HepG2 (cell line): ENCODE results near the gene SP1. TPM values are rescaled to one million over a fixed set of nuclear protein-coding genes. Genes with fewer than 3 reads are reported as not detected.

Experiments used
- ATF3 ChIP-seq: sonication (generic); formaldehyde crosslinking; IDR thresholded peaks from 2 replicates; pipeline ENCODE4 v1.4.0; 2020; ENCODE audit warnings: missing genetic modification reagents
- ATRX ChIP-seq: sonication (generic); formaldehyde crosslinking; IDR thresholded peaks from 2 replicates; pipeline ENCODE4 v1.4.0; 2020; ENCODE audit warnings: missing genetic modification reagents, borderline replicate concordance
- CSRNP1 ChIP-seq: sonication (generic); formaldehyde crosslinking; IDR thresholded peaks from 2 replicates; pipeline ENCODE4 v1.8.1; 2023; ENCODE audit warnings: mild to moderate bottlenecking, missing genetic modification reagents
- DMTF1 ChIP-seq: sonication (generic); formaldehyde crosslinking; IDR thresholded peaks from 2 replicates; pipeline ENCODE4 v1.4.0; 2020; ENCODE audit warnings: mild to moderate bottlenecking, missing genetic modification reagents
- E2F1 ChIP-seq: sonication (generic); formaldehyde crosslinking; IDR thresholded peaks from 2 replicates; pipeline ENCODE4 v1.5.0; 2020; ENCODE audit warnings: missing genetic modification reagents
- E2F2 ChIP-seq: sonication (generic); formaldehyde crosslinking; IDR thresholded peaks from 2 replicates; pipeline ENCODE4 v1.4.0; 2020; ENCODE audit warnings: missing genetic modification reagents, borderline replicate concordance
- EP300 ChIP-seq, 3 experiments: sonication (generic) in 1 of 3; formaldehyde crosslinking in 1 of 3; IDR thresholded peaks; 2 replicates each; pipeline versions ENCODE4 v1.5.1 to v1.6.1; 2011 to 2020; ENCODE audit warnings: low read depth in 2 of 3, low read length in 2 of 3, borderline replicate concordance in 1 of 3, improper control_type of control experiment in 1 of 3, mild to moderate bottlenecking in 1 of 3, missing genetic modification reagents in 1 of 3, moderate library complexity in 1 of 3
- HNRNPK ChIP-seq: fragments of 200-400 bp; formaldehyde crosslinking; IDR thresholded peaks from 2 replicates; pipeline ENCODE4 v1.6.1; 2018; ENCODE audit warnings: low read length, low read depth, moderate library complexity, mild to moderate bottlenecking; ENCODE audit not compliant: poor library complexity, severe bottlenecking
- LCORL ChIP-seq, 2 experiments: fragments of 450-650 bp in 1 of 2; sonication (generic) in 1 of 2; formaldehyde crosslinking in 1 of 2; IDR thresholded peaks; 2 replicates each; pipeline versions ENCODE4 v1.5.0 to v1.6.1; 2017 to 2020; ENCODE audit warnings: antibody characterized with exemption in 1 of 2, missing genetic modification reagents in 1 of 2
- MYPOP ChIP-seq: sonication (generic); formaldehyde crosslinking; IDR thresholded peaks from 2 replicates; pipeline ENCODE4 v1.8.1; 2023; ENCODE audit warnings: mild to moderate bottlenecking, moderate library complexity, missing genetic modification reagents
- RXRA ChIP-seq: sonication (generic); formaldehyde crosslinking; IDR thresholded peaks from 2 replicates; pipeline ENCODE4 v1.5.1; 2020; ENCODE audit warnings: missing genetic modification reagents
- SIN3A ChIP-seq: IDR thresholded peaks from 2 replicates; pipeline ENCODE4 v1.6.1; 2011; ENCODE audit warnings: low read depth, mild to moderate bottlenecking, control low read depth, low read length, borderline replicate concordance
- SIN3B ChIP-seq: fragments of 150-350 bp; IDR thresholded peaks from 2 replicates; pipeline ENCODE4 v1.6.1; 2014; ENCODE audit warnings: low read length
- TCF7 ChIP-seq: sonication (generic); IDR thresholded peaks from 2 replicates; pipeline ENCODE4 v1.6.1; 2016; ENCODE audit warnings: antibody characterized with exemption, low read depth
- ZKSCAN5 ChIP-seq: sonication (generic); formaldehyde crosslinking; IDR thresholded peaks from 2 replicates; pipeline ENCODE4 v1.5.1; 2020; ENCODE audit warnings: mild to moderate bottlenecking, missing genetic modification reagents
- ZNF510 ChIP-seq: sonication (generic); formaldehyde crosslinking; IDR thresholded peaks from 2 replicates; pipeline ENCODE4 v1.4.0; 2020; ENCODE audit warnings: low read depth, mild to moderate bottlenecking, missing genetic modification reagents
- ZNF737 ChIP-seq: sonication (generic); formaldehyde crosslinking; IDR thresholded peaks from 2 replicates; pipeline ENCODE4 v1.5.0; 2020; ENCODE audit warnings: missing genetic modification reagents, mild to moderate bottlenecking, borderline replicate concordance
- ZNF746 ChIP-seq: sonication (generic); formaldehyde crosslinking; IDR thresholded peaks from 2 replicates; pipeline ENCODE4 v1.8.0; 2022; ENCODE audit warnings: mild to moderate bottlenecking, missing genetic modification reagents
- ZNF747 ChIP-seq: sonication (generic); formaldehyde crosslinking; IDR thresholded peaks from 2 replicates; pipeline ENCODE4 v1.8.1; 2023; ENCODE audit warnings: missing genetic modification reagents, mild to moderate bottlenecking, borderline replicate concordance
- polyA plus RNA-seq, 8 experiments: library from polyadenylated mRNA; depleted of rRNA in 3 of 8; stranded (reverse) in 7 of 8; unstranded in 1 of 8; fragments of >200 nt; fragmentation: Illumina TruSeq in 4 of 8; extraction: Trizol in 4 of 8; gene quantifications; 2 replicates each; pipeline versions ENCODE4 v1.2.1 to v1.2.3, GENCODE V29; 2011 to 2016; ENCODE audit warnings: low read depth in 4 of 8, missing spikeins in 1 of 8, mixed read lengths in 1 of 8; ENCODE audit not compliant: insufficient read depth in 1 of 8
- total RNA-seq, 5 experiments: library from RNA; depleted of rRNA; stranded (reverse); fragments of >200 nt; fragmentation: Illumina TruSeq; extraction: Trizol; gene quantifications; 2 replicates each; pipeline ENCODE4 v1.2.3, GENCODE V29; 2016; ENCODE audit warnings: low read depth in 1 of 5

SP1 gene
- total and polyA plus RNA-seq, 2 of the 13 experiments (the other 11 are each of a cell fraction or from before 2014, with no cell fraction given), result 26.5 to 27.5 TPM

GRCh38 chr12:53452159-53453077, 72.4 kb downstream of the SP1 start (continued):
- TF ChIP-seq EP300 (IDR thresholded peaks at IDR 0.05; ENCODE audit: low read depth in 2 of 2, low read length in 2 of 2) (no peak; a peak in 1 of 4 replicates), EP300 (CRISPR knock-in tag; IDR thresholded peaks at IDR 0.05; ENCODE audit: borderline replicate concordance) (no peak), HNRNPK (peak; percentile 79), MYPOP (CRISPR knock-in tag) (no peak; the same call in 1 of the 2 replicates), RXRA (no peak), E2F2 (CRISPR knock-in tag) (peak; percentile 62; the same call in 1 of the 2 replicates), CSRNP1 (CRISPR knock-in tag) (peak; percentile 77; the same call in 1 of the 2 replicates), TCF7 (no peak), ZNF747 (CRISPR knock-in tag) (no peak), ZKSCAN5 (CRISPR knock-in tag) (no peak), DMTF1 (CRISPR knock-in tag) (no peak), ZNF746 (peak; percentile 59; the same call in 1 of the 2 replicates), SIN3A (peak; percentile 33; the same call in 1 of the 2 replicates), E2F1 (CRISPR knock-in tag) (peak; percentile 29; the same call in 1 of the 2 replicates), ATRX (no peak), ZNF510 (CRISPR knock-in tag) (no peak), ATF3 (CRISPR knock-in tag) (peak; percentile 47; the same call in 1 of the 2 replicates), SIN3B (no peak), LCORL (IDR thresholded peaks at IDR 0.05) (peak; percentile 100), LCORL (CRISPR knock-in tag; IDR thresholded peaks at IDR 0.05) (no peak), ZNF737 (CRISPR knock-in tag) (no peak)
